GM21786 (cell line): ENCODE results near the gene PKNOX2.
"Not testable (repeated sequence)": the region's sequence is repeated elsewhere in the genome, so short reads cannot be mapped to it uniquely, and the experiment has no call there.

ENCODE experiments used
- ATAC-seq: cut with Tn5 transposase; IDR thresholded peaks from one replicate; pipeline ENCODE4 v1.9.1; 2021; ENCODE audit not compliant: unreplicated experiment

PKNOX2 gene

DNA sequence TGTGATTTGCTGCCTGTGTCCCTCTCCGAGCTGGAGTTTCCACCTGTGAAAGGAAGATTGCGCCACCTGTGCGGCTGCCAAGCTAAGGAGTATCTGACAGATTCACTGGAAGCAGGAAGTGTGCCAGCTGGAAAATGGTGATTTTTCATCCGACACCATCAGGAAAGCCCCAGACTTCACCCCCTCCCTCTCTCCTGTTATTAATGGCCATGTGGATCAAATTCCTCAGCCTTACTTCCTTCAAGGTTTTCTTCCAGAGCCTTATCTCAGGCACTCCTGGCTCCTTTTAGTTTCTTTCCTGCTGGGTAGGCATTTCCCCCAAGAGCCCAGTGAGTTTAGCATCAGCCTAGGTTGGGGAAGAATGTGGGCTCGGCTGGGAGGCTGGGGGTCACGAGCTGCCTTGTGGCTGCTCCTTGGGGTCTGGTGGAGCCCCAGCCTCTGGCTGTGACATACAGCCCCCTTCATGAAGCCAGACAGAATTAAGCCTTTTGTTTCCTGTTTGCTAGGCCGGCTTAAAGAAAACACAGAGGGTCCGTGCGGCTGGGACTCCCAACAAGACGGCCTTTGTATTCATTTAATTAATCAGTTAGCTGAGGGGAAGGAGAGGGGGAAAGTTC lies 37.1 kb downstream of the PKNOX2 start:
- ATAC-seq: no peak

GRCh38 chr11:125202362-125202880 lies 37.9 kb downstream of the PKNOX2 start:
- ATAC-seq: no peak

DNA sequence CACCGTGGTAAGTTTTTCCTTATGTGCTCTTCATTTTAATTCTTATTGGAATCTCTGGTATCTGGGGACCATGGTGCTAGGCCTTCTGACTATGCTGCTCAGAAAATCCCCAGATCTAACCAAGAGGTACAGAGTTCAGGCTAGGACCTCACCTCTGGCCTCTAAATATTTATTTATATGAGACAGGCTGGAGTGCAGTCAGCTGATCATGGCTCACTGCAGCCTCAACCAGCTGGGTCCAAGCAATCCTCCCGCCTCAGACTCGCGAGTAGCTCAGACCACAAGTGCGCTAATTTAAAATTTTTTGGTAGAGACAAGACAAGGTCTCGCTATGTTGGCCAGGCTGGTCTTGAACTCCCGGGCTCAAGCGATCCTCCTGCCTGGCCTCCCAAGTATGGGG lies 38.4 kb downstream of the PKNOX2 start:
- ATAC-seq: no peak

DNA sequence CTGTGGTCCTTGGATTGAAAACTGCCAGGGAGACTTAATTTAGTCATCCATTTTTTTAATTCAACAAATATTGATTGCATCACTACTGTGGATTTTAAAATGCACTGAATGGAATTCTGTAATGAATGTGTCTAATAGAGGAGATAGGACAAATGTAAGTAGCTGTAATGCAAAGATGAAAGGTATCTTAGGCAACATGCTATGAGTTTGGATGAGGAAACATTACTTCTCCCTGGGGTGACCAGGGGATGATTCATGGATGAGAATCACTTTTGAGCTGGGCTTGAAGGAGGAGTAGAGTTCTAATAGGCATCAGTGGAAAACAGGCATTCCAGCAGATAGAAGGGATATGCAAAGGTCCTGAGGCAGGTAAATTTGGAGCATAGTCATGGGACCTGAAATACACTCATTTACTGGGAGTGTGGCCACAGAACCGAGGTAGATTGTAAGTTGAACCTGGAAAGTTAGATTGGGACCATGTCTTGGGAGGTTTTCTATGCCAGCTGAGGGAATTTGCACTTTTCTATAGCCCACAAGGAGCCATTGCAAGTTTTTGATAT lies 43.4 kb downstream of the PKNOX2 start:
- ATAC-seq: no peak

DNA sequence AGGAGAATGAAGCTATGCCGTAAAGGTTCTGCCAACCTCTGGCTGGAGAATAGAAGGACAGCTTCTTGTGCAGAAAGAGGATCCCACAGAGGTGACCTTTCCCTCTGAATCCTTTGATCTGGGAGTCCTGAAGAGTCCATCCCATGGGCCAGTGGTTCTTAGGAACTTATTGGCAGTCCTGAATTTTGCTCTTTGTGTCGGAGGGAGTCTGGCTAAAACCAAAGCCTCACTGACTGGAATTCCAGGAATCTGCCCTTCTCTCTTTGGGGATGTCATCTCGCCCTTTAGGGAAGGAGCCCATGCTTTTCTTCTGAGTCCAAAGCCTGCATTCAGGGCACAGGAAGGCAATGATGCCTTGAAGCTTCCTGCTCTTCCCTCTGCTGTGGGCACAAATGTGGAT lies 45.5 kb downstream of the PKNOX2 start:
- ATAC-seq: no peak

DNA sequence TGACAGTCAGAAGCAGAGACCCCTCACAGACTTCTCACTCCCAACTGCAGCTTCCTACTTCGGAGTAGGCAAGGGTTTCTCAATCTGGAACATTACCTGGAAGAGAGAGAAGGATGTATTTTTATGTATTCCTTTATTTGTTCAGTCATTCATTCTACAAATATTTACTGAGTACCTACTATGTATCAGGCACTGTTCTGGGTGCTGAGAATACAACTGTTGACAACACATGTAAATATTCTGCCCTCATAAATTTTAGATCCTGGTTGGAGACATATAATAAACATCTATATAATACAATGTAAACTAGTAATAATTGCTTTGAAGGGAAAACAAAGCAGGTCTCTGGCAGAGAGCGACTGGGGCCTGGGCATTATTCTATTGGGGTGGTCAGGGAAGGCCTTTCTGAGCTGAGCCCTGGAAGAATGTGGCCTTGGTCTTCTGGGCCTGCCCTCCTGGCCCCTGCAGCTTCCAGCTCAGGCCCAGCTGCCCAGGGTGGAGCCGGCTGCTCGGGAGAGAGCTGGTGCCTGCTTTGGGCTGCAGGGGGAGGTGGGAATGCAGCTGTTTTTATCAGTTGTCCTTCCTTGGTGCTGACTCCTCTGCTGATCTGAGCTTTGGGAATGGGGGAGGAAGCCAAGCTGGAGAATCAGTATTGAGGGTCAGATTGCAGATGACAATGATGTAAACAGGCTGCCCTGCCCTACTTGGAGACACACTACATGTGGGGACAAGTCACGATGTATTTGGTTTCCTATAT lies 46.8 kb downstream of the PKNOX2 start:
- ATAC-seq: no peak

- ATAC-seq: no peak
Measured at GRCh38 chr11:125211948-125212340, 47.4 kb downstream of the PKNOX2 start.

- no peak for ATAC-seq
Measured at GRCh38 chr11:125214601-125215565, 50.3 kb downstream of the PKNOX2 start.

GRCh38 chr11:125215976-125216375 lies 51.4 kb downstream of the PKNOX2 start:
- no peak for ATAC-seq

DNA sequence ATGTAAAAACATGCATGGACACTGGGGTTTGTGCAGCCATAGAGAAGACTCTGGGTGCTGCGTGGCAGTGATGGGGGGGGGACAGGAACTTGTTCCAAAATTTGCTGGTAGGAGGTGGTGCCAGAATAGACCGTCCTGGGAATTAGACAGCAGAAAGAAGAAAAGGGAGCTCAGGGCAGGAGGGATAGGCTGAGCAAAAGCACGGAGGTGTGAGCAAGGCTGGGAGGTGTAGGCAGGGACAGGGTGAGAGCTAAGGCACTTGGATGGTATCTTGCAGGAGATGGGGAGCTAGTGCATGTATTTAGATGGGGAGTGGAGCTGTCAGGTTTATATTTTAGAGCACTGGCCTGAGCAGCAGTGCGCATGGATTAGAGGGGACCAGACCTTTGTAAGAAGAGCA lies 53.8 kb downstream of the PKNOX2 start:
- no peak for ATAC-seq

GRCh38 chr11:125221461-125221860 lies 56.9 kb downstream of the PKNOX2 start:
- no peak for ATAC-seq

DNA sequence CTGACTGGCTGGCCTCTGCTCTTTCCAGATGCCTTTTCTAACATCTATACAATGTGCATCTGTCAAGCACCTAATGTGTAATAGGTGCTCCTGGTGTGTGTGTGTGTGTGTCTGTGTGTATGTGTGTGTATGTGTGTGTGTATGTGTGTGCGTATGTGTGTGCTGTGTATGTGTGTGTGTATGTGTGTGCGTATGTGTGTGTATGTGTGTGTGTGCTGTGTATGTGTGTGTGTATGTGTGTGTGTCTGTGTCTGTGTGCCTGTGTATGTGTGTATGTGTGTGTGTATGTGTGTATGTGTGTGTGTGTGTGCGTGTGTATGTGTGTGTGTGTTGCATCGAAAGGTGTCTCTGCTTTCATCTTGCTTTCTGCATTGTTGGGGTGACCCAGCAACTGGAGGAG lies 57.9 kb downstream of the PKNOX2 start:
- ATAC-seq: no peak

DNA sequence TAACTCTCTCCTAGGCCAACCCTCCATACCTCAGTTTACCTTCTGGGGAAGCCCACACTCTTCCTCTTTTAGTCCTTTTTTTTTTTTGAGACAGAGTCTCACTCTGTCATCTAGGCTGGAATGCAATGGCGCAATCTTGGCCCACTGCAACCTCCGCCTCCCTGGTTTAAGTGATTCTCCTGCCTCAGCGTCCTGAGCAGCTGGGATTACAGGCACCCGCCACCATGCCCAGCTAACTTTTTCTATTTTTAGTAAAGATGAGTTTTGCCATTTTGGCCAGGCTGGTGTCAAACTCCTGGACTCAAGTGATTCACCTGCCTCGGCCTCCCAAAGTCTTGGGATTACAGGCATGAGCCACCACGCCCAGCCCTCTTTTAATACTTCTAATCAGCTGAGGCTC lies 58.6 kb downstream of the PKNOX2 start:
- ATAC-seq: not testable (repeated sequence)

DNA sequence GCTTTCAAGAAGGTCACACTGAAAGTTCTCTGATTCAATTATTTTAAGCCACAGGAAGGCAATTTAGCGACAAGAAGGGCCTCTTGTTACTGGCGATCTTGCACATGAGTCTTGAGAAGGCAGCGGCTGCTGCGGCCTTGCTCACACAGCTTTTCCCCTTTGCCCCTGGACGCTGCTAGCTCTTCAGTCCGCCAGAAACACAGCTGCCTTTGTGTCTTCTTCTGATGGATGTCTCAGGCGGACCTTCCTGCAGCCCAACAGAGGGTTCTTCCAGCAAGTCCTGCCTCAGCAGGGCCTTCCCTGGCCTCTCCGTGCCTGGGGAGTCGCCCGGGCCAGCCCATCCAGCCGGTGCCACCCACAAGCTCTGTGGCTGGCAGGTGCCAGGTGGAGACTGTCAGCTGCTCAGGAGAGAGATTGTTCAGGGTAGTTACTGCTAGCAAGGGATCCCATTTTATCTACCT lies 59.4 kb downstream of the PKNOX2 start:
- ATAC-seq: no peak

DNA sequence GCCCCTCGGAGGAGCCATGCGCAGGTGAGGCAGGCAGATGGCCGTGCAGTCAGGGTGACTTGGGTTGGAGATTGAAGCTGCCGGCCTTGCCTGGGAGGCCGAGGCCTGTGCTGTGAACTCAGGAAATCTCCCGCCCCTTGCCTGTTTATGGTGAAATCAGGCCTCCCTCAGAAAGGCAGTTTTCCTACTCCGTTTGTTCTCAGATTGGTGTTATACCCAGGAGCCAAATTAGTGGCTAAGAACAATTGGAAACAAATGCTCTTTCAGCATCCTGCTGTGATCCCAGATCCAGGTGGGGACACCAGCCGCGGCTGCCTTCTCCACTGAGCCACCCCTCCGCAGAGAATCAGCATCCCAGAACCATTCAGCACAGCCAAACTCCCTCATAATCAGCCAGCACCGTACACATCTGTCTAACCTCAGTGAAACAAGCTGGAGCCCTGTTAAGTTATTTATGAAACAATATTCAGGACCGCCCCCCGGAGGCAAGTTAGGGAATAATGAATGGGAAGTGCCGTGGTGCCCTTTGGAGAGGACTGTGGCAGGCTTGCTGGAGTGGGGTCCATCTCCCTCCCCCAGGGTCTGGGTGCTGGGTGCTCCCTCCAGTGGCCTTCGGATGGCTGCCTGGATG lies 60.0 kb downstream of the PKNOX2 start:
- no peak for ATAC-seq

GRCh38 chr11:125225401-125225800 lies 60.9 kb downstream of the PKNOX2 start:
- no peak for ATAC-seq

DNA sequence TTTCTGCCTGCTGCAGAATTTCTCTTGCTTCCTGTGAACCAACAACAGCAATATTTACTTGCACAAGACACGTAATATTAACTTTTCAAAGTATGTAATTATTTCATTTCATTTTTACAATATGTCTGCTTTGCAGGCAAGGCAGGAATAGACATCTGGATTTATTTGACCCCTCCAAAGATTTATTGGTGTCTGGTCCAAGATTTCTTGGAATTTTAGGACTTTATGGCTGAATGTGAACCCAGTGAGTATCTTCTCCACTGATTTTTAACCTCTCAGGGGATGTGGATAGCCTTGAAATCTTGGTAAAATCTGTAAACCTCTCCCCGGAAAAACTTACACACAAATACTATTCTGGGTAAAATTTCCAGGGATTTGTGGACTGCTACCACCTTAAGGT lies 61.5 kb downstream of the PKNOX2 start:
- ATAC-seq: no peak

DNA sequence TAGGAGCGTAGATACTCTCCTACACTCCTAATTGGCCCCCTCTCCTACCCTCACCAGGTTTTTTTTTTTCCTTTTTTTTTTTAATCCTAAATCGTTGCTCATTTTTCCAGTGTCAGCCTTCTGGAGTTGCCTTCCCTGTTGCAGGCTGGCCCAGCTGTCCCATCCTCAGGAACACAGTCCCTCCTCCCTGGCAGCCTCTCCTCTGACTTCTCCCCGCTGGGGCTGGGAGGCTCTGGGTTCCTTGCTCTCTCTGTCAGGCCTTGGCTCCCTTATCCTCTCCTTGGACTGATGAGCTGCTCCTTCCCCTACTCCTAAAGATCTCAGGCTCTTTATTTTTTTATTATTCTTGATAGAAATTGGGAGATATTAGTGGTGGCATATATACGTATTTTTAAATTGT lies 62.2 kb downstream of the PKNOX2 start:
- no peak for ATAC-seq

GRCh38 chr11:125227151-125227550 lies 62.6 kb downstream of the PKNOX2 start:
- ATAC-seq: no peak

DNA sequence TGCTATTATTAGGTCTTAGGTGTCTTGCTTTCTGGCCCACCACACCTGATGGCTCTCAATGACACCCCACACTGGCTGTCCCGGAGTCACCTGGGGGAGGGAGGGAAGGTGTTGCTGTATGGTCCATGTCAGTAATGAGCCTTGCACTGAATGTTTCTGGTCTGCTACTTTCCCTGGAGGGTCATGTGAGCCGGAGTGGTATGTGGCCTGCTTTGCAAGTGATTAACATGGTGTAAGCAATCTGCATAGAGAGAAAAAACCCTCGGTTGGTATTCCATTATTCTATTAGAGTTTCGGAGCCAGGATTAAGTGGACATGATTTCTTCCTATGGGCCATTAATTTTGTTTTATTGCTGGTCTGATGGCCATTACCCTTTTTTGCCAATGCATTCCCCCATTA lies 63.9 kb downstream of the PKNOX2 start:
- no peak for ATAC-seq

DNA sequence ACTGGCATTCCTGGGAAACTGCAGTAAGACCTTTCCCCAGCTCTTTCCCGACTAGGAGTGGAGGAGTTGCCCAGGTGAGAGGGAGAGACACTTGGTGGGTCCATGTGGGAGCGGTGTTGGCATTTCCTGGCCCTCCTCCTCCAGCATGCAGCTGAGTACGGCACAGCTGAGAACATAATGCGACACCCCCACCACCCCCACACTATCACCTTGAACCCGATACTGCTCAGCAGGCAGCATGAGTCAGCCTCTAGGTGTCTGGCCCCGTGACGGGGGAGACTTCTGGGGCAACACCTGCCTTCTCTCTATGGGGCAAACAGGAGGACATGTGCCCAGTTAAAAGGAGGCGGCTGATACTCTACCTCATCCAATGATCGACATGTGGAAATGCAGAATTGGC lies 64.4 kb downstream of the PKNOX2 start:
- ATAC-seq: no peak
